Measurements from ENCODE around the gene CD180.

DNA sequence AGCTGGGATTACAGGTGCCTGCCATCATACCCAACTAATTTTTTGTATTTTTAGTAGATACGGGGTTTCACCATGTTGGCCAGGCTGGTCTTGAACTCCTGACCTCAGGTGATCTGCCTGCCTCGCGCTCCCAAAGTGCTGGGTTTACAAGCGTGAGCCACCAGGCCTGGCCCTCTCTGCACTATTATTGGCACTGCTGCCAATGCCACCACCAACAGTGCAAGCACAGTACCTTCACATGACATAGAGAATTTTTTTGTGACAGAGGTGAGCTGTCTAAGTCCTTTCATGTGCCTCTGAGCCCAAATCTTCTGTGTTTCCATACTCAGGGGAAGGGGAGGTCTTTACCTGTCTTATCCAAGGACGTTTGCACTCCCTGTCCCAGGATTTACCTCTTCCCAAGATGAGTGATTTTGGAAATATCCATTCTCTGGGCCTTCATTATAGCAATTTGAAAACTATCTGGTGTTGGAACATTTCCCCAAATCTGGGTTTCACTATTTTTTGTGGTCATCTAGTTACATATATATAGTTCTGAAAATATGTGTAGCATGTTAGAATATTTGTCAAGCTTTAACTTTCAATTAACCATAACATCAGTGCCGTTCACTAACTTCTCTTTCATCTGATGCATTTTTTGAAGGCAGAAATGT, 5.4 kb upstream of the CD180 start:
- TF ChIP-seq, protein P1, sequence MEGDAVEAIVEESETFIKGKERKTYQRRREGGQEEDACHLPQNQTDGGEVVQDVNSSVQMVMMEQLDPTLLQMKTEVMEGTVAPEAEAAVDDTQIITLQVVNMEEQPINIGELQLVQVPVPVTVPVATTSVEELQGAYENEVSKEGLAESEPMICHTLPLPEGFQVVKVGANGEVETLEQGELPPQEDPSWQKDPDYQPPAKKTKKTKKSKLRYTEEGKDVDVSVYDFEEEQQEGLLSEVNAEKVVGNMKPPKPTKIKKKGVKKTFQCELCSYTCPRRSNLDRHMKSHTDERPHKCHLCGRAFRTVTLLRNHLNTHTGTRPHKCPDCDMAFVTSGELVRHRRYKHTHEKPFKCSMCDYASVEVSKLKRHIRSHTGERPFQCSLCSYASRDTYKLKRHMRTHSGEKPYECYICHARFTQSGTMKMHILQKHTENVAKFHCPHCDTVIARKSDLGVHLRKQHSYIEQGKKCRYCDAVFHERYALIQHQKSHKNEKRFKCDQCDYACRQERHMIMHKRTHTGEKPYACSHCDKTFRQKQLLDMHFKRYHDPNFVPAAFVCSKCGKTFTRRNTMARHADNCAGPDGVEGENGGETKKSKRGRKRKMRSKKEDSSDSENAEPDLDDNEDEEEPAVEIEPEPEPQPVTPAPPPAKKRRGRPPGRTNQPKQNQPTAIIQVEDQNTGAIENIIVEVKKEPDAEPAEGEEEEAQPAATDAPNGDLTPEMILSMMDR (IDR thresholded peaks at IDR 0.05), result no peak
- TF ChIP-seq, protein P2, sequence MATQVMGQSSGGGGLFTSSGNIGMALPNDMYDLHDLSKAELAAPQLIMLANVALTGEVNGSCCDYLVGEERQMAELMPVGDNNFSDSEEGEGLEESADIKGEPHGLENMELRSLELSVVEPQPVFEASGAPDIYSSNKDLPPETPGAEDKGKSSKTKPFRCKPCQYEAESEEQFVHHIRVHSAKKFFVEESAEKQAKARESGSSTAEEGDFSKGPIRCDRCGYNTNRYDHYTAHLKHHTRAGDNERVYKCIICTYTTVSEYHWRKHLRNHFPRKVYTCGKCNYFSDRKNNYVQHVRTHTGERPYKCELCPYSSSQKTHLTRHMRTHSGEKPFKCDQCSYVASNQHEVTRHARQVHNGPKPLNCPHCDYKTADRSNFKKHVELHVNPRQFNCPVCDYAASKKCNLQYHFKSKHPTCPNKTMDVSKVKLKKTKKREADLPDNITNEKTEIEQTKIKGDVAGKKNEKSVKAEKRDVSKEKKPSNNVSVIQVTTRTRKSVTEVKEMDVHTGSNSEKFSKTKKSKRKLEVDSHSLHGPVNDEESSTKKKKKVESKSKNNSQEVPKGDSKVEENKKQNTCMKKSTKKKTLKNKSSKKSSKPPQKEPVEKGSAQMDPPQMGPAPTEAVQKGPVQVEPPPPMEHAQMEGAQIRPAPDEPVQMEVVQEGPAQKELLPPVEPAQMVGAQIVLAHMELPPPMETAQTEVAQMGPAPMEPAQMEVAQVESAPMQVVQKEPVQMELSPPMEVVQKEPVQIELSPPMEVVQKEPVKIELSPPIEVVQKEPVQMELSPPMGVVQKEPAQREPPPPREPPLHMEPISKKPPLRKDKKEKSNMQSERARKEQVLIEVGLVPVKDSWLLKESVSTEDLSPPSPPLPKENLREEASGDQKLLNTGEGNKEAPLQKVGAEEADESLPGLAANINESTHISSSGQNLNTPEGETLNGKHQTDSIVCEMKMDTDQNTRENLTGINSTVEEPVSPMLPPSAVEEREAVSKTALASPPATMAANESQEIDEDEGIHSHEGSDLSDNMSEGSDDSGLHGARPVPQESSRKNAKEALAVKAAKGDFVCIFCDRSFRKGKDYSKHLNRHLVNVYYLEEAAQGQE (IDR thresholded peaks at IDR 0.05; ENCODE audit: insufficient read depth in 1 of 2, low read depth in 2 of 2, low read length in 1 of 2), result no peak
- TF ChIP-seq POLR2AphosphoS5 (IDR thresholded peaks at IDR 0.05; ENCODE audit: low read depth, low read length) (no peak), TCF7L2 (IDR thresholded peaks at IDR 0.05; ENCODE audit: low read depth, low read length) (no peak)
